HG02973 (cell line): Measurements from ENCODE around the gene MAPRE2.
"Not testable (repeated sequence)": the region's sequence is repeated elsewhere in the genome, so short reads cannot be mapped to it uniquely, and the experiment has no call there.

ENCODE experiments used
- ATAC-seq: cut with Tn5 transposase; IDR thresholded peaks from one replicate; pipeline ENCODE4 v1.9.1; 2021; ENCODE audit warnings: moderate library complexity; ENCODE audit not compliant: unreplicated experiment

The MAPRE2 gene

DNA sequence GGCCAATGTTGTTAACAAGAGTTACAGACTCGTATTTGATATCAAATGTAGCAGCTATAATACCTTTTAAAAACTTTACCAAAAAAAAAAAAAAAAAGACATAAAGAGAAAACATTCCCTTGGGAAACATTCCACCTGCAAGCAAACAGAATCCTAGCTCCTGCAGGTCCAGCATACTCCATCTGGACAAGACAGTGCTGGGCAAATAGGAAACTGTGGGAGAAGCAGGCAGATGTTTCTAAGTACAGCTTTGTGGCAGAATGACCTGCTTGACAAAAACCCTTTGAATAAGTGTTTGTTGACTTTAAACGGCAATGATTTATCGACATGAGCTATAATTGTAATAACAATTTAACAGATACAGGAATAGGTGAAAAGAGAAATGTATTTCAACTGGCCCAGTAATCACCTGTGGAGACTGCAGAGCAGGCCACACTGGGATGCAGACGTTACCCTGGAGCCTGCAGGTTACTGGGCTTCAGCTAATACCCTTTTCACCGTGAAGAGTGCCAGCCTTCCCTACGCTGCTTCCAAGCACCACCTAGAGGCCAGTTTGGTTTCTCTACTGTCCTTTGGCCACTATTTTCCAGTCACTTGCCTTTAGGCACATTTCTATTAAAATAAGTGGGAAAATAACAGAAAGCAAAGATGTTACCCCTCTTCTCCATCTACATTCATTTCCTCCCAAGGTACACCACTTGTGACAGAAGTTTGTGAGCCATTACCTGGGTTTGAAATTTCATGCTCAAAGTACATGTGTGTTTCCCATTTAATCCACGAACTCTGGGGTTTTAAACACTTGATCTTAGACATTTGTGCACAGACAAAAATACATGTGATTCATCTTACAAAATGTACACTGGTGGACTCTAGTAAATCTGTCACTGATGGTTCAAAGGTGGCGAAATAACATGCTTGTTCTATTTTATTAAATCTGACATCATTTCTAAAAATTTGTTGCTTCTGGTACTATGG is 102.7 kb downstream of the MAPRE2 start:
- no peak for ATAC-seq

DNA sequence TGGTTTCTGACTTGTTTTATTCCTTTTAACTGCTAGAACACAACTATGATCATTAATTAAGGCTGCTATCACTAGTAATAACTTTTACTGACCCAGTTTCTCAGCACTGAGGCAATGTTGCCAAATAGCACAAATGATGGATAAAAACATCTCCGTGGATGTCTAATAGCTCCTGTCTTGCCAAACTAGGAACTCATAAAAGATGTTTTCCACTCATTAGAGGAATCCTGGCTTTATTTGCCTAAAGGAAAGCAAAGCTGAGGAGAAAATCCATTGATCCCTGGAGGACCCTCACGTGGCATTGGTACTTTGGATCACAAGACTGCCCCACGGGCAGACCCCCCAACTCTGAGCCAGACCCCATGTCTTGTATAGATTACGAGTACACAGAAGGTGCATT is 103.5 kb downstream of the MAPRE2 start:
- no peak for ATAC-seq

DNA sequence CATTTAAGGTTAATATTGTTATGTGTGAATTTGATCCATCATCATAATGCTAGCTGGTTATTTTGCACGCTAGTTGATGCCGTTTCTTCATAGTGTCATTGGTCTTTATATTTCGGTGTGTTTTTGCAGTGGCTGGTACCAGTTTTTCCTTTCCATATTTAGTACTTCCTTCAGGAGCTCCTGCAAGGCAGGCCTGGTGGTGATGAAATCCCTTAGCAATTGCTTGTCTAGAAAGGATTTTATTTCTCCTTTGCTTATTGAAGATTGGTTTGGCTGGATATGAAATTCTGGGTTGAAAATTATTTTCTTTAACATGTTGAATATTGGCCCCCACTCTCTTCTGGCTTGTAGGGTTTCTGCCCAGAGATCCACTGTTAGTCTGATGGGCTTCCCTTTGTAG is 109.0 kb downstream of the MAPRE2 start:
- not testable (repeated sequence) for ATAC-seq

DNA sequence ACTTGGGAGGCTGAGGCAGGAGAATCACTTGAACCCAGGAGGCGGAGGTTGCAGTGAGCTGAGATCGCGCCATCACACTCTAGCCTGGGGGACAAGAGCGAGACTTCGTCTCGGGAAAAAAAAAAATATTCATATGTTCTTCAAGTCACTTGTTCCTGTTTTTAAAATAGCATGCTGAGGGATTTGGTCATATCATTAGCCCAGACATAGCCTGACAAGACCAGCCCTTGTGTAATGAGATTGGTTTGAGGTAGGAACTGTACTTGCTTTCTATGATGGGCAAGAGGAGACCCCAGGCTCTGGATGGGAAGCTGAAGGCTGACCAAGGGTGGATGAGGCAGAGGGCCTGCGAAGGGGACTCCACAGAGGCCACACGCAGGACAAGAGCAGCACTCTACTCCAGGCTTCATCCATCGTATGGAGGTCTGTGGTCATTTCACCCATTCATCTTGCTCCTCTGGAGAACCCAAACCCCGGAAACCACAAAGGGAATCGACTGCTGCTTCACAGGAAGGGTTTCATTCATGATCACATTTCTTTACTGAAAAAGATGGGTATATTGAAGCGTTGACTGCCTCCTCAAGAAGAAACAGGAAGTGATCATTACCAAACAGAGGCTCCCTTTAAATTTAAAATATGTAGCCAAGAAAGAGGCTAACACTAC is 112.5 kb downstream of the MAPRE2 start:
- no peak for ATAC-seq

DNA sequence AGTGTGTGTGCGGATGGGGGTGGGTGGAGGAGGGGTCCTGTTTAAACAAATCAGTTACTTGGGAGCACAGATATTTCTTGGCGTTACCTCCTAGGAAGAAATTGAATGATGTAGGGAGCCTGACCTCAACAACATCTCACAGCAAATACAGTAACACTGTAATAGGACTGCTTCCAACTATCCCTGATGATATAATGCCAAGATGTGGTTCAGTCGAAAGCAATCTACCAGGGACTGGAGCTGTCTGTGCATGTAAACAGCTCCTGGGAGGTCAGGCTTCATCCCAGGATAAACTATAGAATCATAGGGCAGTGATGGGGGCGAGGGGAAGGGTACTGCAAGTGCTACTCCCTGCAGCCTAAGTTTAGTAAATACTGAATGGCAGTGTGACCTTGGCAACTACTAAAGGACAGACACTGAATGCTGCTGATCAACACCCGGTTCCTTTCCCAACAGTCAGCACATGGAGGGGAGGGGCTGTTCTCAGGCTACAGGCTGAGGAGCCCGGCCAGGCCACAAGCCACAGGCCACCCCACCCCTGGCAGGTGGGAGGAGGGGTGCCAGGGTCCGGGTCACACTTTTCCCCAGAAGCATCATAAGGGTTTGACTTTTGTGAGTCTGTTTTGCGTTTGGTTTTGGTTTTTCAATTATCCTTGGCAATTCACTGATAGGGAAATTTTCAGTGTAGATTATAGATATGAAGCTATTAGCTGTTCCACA is 114.3 kb downstream of the MAPRE2 start:
- no peak for ATAC-seq

DNA sequence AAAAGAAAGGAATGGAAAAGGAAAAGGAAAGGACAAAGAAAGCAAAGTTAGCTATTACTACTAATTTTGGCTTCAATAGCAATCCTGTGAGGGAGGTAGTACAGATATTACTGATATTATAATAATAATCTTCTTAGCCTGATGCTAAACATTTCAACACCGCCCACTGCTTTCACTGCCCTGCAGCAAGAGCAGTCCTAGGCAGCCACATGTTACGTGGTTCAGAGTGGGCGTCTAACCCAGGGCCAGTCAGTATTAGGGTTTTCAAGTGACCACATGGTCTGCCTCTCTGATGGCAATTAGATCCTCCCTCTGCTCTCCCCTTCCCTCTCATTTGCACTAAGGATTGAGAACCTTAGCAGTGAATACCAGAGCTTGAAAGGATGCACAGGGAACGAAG is 116.0 kb downstream of the MAPRE2 start:
- ATAC-seq: no peak

DNA sequence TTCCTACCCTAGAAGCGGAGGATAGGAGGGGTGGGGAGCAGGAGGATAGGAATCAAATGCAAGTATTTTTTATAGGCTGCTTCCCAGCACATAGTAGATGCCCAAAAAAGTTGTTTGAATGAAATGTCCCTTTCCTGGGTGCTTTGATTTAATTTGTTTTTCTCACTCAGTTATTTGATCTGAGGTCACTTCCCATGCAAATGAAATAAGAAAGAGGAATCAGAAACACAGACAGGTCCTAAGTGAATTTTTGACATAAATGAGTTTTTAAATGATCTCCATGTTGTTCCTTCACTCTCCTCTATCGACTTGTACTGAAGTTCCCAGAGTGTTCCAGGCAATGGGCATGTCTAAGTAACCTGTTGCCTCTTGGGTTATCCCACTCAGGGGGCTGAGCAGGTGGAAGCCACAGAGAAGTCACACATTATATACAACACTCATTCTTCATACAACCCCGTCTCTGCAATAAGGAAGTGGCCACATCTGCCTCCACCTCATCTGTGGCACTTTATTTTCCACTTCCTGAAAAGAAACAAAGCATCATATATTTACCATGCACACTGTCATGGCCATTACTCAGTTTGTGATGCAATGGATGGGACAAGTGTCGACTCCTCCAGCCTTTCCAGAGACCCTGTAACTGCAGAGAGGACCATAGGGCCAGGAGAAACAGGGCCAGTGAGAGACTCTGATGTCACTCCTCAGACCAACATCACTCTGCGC is 117.7 kb downstream of the MAPRE2 start:
- ATAC-seq: peak; percentile 84

DNA sequence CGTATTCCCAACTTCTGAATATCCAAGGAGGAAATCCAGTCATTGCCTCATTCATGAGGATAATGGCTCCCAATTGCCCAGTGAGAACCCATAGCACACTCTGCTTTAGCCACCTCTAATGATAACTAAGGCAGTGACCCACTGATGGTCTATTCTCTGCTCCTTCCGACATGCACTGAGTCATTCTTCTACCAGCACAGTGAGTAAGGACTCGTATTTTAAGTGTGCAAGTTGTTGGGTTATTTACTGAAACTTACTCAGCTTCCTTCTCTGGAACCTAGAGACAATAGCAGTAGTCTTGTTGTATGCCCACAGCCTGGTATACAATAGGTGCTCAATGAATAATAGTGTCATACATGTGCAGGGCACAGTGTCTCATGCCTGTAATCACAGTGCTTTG is 118.6 kb downstream of the MAPRE2 start:
- no peak for ATAC-seq

DNA sequence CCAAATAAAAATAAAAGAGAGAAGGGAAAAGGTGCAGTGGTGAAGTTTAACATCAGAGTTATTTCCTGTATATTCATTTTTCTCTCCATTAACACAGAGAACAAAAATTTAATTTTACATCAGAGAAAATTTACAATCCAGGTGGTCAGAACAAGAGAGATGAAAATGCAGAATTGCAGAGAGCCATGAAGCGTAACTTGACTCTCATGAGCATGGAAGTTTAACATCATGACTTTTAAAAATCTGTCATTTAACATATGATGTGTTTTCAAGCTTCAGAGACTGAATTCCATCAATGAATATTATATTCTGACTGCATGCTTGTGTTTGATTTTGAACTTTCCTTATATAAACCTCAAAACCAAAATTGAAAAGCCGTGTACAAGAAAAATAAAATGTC is 120.3 kb downstream of the MAPRE2 start:
- no peak for ATAC-seq

DNA sequence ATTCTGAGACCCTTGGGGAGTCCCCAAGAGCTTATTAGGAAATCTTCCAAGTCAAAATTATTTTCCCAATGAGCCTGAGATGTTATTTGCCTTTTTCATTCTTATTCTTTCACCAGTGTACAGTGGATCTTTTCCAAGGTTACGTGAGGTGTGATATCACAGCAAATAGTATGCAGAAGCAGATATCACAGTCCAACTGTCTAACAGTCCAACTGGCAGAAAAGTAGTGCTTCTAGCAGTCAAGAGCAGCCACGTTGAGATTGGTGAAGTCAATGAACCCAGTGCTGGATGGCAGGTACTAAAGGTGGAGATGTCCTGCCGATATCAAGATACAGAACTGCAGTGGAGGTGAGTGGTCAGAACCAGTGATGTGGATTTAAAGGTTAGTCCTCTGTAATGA is 120.7 kb downstream of the MAPRE2 start:
- ATAC-seq: no peak

DNA sequence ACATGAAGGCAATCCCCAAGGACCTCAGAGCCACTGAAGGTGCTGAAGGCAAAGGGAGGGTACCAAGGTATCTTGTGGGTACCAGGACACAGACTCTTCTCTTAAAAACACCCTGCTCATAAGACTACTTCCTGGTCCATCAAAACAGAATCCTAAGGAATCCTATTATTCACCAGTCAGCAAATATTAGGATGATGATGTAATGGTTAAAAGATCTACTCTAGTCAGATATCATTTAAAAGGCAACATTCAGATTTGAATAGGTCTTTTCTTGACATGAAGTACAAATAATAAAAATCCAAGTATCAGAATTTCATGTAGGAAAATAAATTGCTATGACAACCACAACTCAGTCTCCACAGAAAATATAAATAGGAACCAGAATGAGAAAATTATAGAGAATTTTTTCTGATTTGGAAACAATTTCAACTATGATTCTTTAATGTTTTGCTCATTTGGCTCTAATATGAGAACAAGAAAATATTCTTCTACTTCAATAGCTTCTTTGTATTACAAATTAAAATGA is 121.9 kb downstream of the MAPRE2 start:
- ATAC-seq: no peak

DNA sequence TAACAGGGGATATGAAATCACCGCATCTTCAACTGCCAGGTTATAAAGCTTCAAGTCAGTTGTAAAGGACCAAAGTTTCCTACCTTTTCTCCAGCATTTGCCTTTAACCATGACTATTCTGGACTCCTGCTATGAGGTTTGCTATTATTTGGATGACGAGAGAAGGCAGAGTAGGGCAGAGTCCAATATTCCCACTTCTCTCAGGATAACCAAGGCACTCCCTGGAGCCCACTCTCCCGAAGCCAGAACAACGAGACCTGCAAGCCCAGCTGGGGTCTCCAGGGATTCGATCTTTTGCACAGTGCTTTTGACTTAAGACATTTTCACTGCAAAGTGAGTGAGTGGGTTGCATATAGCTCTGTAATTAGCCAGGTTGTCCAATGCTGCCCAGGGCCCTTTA is 122.5 kb downstream of the MAPRE2 start:
- no peak for ATAC-seq

DNA sequence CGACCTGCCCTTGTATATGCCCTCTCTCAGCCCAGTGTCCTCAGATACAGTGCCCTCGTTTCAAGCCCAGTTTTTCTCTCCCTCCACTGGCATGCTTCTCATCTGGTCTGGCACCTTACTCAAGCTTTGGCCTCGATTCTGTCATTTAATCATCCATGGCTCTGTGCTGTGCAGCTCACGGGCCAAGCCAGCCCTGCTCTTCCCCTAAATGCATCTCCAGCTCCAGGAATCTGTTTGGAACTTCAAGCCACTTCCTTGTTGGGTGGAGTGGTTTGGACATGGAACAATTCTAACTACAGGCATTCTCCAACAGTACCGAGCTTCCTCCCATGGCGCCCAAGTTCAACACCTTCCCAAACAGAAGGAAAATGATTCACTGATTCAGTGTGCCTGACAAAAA is 122.9 kb downstream of the MAPRE2 start:
- ATAC-seq: no peak

DNA sequence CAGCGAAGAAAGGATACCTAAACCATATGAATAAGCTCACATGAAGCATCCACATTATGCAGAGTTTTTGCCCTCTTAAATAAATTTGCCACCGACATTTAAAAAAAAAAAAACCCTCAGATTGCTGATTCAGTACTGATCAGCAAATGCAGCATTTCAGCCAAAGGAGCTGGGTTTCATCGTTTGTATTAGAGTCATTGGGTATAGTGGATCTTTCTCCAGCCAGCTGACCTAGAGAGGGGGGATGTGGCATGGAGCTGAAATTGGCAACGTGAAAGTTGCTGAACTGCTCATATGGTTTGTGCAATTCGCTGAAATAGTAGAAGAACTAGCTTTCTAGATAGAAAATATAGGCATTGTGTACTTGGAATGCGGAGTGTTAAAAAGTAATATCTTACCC is 126.1 kb downstream of the MAPRE2 start:
- no peak for ATAC-seq

DNA sequence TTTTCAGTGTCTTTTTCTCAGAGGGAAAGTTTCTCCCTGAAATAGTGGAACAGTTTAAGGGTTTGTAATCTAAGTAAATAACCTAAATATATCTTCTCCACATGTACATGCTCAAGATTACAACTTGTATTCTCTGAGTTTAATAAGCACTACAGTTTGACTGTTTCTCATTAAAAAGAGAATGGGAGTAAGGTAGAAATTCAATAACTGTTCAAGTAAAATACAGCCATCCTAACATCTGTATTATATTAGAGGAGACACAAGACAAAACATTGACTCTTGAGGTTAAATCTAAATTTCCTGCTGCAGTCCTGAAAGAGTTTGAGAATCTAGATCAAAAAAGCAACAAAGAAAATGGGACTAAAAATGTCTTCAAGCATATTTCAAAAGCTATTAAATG is 126.6 kb downstream of the MAPRE2 start:
- no peak for ATAC-seq

DNA sequence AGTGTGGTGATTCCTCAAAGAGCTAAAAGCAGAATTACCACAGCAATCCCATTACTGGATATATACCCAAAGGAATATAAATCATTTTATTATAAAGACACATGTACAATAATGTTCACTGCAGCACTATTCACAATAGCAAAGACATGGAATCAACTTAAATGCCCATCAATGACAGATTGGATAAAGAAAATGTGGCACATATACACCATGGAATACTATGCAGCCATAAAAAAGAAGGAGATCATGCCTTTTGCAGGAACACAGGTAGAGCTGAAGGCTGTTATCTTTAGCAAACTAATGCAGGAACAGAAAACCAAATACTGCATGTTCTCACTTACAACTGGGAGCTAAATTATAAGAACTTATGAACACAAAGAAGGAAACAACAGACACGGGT is 129.1 kb downstream of the MAPRE2 start:
- not testable (repeated sequence) for ATAC-seq

DNA sequence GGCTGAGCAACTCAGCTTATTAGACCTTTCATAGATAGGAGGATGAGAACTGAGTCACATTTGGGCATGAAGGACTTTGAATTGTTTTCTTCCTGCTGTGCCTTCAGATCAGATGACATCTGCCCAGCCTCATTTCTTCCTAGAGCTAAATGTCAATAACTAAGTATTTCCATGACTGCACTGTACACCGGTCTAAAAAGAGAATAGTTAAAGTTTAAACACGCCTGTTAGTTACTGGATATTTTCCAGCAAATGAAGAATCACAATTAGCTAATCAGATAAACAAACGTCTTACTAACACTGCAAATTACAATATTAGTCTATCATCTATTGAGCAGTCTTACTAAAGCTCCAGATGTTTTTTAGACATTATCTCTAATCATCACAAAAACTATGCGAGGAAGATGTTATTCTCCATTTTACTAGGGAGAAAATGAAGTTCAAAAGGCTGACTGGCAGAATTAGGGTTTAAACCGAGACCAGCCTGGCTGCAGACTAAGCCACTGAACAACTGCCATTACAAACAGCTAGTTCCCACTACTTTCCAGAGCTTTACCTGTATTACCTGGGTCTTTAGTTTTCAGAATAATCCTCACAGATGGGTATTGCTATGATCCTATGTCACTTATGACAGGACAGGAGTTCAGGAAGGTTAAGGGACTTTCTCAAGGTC is 130.2 kb downstream of the MAPRE2 start:
- ATAC-seq: no peak

DNA sequence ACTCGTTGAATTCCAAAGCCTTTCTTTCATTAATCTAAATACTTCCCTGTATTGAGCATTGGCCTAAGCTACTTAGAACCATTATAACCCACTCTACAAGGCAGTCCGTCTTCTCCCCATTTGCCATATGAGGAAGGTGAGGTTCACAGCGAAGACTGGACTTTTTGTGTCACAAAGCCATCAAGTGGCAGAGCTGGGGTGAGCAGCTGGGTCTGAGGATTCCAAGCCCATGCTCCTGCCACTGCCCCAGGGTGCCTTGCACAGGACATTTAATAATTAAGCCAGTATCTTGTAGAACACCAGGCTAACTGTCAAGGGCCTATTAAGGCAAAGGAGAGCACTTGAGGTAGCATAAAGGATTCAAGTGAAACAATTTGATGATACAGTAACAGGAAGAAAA is 130.8 kb downstream of the MAPRE2 start:
- no peak for ATAC-seq

DNA sequence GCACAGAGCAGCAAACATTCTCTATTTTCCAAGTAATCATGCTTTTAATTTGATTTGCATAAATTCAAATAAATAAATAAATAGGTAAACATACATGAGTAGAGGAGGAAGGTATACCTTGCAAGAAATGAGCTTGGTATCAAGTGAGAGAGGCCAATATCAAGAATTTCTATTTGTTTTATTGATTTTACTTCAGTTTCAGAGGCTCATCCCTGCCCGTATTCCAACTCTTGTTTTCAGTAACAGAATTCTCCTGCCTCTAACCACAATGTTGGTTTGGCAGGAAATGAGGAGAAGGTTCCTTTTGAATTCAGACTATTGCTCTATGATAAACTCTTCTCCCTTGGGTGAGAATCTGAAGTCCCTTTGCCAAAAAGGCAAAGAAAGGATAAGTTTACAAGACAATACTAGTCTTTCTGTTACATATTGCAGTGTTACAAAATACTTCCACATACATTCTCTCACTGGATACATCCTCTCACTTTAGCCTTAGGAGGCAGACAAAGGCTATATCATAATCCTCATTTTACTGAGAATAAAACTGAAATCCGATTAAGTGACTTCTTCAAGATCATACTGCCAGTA is 131.3 kb downstream of the MAPRE2 start:
- no peak for ATAC-seq
